Measurements from ENCODE around the gene LONP2. TPM values are rescaled to one million over a fixed set of nuclear protein-coding genes. Genes with fewer than 3 reads are reported as not detected.

Gene LONP2
- total and polyA plus RNA-seq, 2 of the 13 experiments (the other 11 are each of a cell fraction or from before 2014, with no cell fraction given), result 39.2 to 63.3 TPM

DNA sequence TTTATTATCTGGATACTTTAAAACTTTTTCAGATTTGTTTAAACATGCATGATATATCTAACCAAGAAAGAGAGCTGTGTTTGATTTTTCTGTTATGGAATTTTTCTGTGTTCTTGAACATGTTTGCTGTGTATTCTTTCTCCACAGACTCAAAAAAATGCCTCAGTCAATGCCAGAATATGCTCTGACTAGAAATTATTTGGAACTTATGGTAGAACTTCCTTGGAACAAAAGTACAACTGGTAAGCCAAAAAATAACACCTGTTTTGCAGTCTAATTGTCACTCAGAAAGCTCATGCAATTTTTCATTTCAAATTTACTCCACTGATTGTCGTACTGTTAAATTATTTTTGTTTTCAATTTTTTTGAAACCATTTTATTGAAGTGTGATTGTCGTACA lies 18.5 kb downstream of the LONP2 start:
- CTCF ChIA-PET (ENCODE audit: low intra/inter-chr PET ratio, low total read pairs), result no interaction called here
- peaks cover 18 to 77% of the 10 kb centered on the region in 2 experiments for H3K36me3 ChIP-seq (replicated peaks in 1 of 2; ENCODE audit: control insufficient read depth in 1 of 2, insufficient read depth in 2 of 2, low read length in 2 of 2)
- no peak overlapping the region for H3K4me2 ChIP-seq (ENCODE audit: low read depth, low read length)
- H4K20me1 ChIP-seq (ENCODE audit: insufficient read depth, low read length), result no peaks in the 10 kb centered on the region
- H3K79me2 ChIP-seq (ENCODE audit: insufficient read depth, low read length), result no peaks in the 10 kb centered on the region
- BruUV-seq (replicated peaks), result no TSS peak
- no peak overlapping the region for H2AFZ ChIP-seq (ENCODE audit: low read length)
- no peaks in the 10 kb centered on the region for H3K27me3 ChIP-seq (ENCODE audit: control insufficient read depth in 1 of 2, insufficient read depth in 2 of 2, low read length in 2 of 2)
- no peaks in the 10 kb centered on the region for H3K4me1 ChIP-seq (ENCODE audit: insufficient read depth, low read length)
- intact Hi-C loops (cut with micrococcal nuclease; ENCODE audit: unreplicated experiment) (no loop called here), in situ Hi-C loops (cut with HindIII; ENCODE audit: extremely low pct_ligation_motif_present, low pct_unique_long_range_greater_than_20kb) (no loop called here)
- POLR2A ChIA-PET, result no interaction called here
- H3K9ac ChIP-seq (ENCODE audit: insufficient read depth, low read depth, low read length), result no peak overlapping the region
- no peak for FAIRE-seq
- 97% methylated on average over 2 of the region's 2 CpGs for WGBS (ENCODE audit: low lambda C conversion rate)
- H3K4me3 ChIP-seq (replicated peaks in 1 of 3; ENCODE audit: insufficient read depth in 1 of 3, low read depth in 2 of 3, low read length in 3 of 3), result no peak overlapping the region
- no peak overlapping the region for H3K27ac ChIP-seq (ENCODE audit: extremely low read length, insufficient read depth, low read length)
- TF ChIP-seq ZNF563 (CRISPR knock-in tag; IDR thresholded peaks at IDR 0.05) (no peak), BHLHE40 (IDR thresholded peaks at IDR 0.05; ENCODE audit: low read length) (no peak), U2AF2 (IDR thresholded peaks at IDR 0.05; ENCODE audit: low read depth, low read length) (no peak), ZNF547 (CRISPR knock-in tag; IDR thresholded peaks at IDR 0.05) (no peak), ZMYM3 (CRISPR knock-in tag; IDR thresholded peaks at IDR 0.05) (no peak), ZBTB3 (CRISPR knock-in tag; IDR thresholded peaks at IDR 0.05; ENCODE audit: borderline replicate concordance, low read depth) (no peak), NPAS2 (CRISPR knock-in tag; IDR thresholded peaks at IDR 0.05; ENCODE audit: borderline replicate concordance) (no peak), MZF1 (CRISPR knock-in tag; IDR thresholded peaks at IDR 0.05; ENCODE audit: borderline replicate concordance) (no peak)
- TF ChIP-seq, protein P1, sequence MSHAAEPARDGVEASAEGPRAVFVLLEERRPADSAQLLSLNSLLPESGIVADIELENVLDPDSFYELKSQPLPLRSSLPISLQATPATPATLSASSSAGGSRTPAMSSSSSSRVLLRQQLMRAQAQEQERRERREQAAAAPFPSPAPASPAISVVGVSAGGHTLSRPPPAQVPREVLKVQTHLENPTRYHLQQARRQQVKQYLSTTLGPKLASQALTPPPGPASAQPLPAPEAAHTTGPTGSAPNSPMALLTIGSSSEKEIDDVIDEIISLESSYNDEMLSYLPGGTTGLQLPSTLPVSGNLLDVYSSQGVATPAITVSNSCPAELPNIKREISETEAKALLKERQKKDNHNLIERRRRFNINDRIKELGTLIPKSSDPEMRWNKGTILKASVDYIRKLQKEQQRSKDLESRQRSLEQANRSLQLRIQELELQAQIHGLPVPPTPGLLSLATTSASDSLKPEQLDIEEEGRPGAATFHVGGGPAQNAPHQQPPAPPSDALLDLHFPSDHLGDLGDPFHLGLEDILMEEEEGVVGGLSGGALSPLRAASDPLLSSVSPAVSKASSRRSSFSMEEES (CRISPR knock-in tag; IDR thresholded peaks at IDR 0.05), result no peak
- TF ChIP-seq, protein P2, sequence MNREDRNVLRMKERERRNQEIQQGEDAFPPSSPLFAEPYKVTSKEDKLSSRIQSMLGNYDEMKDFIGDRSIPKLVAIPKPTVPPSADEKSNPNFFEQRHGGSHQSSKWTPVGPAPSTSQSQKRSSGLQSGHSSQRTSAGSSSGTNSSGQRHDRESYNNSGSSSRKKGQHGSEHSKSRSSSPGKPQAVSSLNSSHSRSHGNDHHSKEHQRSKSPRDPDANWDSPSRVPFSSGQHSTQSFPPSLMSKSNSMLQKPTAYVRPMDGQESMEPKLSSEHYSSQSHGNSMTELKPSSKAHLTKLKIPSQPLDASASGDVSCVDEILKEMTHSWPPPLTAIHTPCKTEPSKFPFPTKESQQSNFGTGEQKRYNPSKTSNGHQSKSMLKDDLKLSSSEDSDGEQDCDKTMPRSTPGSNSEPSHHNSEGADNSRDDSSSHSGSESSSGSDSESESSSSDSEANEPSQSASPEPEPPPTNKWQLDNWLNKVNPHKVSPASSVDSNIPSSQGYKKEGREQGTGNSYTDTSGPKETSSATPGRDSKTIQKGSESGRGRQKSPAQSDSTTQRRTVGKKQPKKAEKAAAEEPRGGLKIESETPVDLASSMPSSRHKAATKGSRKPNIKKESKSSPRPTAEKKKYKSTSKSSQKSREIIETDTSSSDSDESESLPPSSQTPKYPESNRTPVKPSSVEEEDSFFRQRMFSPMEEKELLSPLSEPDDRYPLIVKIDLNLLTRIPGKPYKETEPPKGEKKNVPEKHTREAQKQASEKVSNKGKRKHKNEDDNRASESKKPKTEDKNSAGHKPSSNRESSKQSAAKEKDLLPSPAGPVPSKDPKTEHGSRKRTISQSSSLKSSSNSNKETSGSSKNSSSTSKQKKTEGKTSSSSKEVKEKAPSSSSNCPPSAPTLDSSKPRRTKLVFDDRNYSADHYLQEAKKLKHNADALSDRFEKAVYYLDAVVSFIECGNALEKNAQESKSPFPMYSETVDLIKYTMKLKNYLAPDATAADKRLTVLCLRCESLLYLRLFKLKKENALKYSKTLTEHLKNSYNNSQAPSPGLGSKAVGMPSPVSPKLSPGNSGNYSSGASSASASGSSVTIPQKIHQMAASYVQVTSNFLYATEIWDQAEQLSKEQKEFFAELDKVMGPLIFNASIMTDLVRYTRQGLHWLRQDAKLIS (CRISPR knock-in tag; IDR thresholded peaks at IDR 0.05), result no peak
- TF ChIP-seq, protein P3, sequence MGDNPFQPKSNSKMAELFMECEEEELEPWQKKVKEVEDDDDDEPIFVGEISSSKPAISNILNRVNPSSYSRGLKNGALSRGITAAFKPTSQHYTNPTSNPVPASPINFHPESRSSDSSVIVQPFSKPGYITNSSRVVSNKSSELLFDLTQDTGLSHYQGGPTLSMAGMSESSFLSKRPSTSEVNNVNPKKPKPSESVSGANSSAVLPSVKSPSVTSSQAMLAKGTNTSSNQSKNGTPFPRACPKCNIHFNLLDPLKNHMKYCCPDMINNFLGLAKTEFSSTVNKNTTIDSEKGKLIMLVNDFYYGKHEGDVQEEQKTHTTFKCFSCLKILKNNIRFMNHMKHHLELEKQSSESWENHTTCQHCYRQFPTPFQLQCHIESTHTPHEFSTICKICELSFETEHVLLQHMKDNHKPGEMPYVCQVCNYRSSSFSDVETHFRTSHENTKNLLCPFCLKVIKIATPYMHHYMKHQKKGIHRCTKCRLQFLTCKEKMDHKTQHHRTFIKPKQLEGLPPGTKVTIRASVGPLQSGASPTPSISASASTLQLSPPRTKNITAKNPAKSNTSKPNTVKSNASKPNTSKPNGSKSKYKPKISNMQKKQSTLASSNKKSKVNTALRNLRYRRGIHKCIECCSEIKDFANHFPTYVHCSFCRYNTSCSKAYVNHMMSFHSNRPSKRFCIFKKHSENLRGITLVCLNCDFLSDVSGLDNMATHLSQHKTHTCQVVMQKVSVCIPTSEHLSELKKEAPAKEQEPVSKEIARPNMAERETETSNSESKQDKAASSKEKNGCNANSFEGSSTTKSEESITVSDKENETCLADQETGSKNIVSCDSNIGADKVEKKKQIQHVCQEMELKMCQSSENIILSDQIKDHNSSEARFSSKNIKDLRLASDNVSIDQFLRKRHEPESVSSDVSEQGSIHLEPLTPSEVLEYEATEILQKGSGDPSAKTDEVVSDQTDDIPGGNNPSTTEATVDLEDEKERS (CRISPR knock-in tag; IDR thresholded peaks at IDR 0.05), result no peak
- no peaks in the 10 kb centered on the region for H3K9me3 ChIP-seq (ENCODE audit: low read length)
- no peak for DNase-seq (ENCODE audit: low spot score)
- no peak for ATAC-seq
